RWPE2 (cell line): ENCODE results near the gene SKAP2.

ENCODE experiments used
- ATAC-seq: fragments of 200-7000 bp; cut with Tn5 transposase; 3 replicates; pipeline ENCODE4 v1.9.1; 2021; ENCODE audit warnings: low read depth
- DNase-seq: peaks from one replicate; pipeline ENCODE4 v3.0.0-alpha.2; 2020; ENCODE audit warnings: low spot score
- H3K27ac ChIP-seq: fragments of 450-650 bp; 2 replicates; pipeline ENCODE4 v1.5.1; 2017; ENCODE audit warnings: mild to moderate bottlenecking; ENCODE audit not compliant: poor library complexity, severe bottlenecking
- H3K27me3 ChIP-seq: fragments of 250-450 bp; sonication (Bioruptor Pico); 2 replicates; pipeline ENCODE4 v1.5.1; 2021; ENCODE audit warnings: mild to moderate bottlenecking, moderate library complexity; ENCODE audit not compliant: insufficient read depth, poor library complexity, severe bottlenecking
- H3K36me3 ChIP-seq: fragments of 250-450 bp; sonication (Bioruptor Pico); 2 replicates; pipeline ENCODE4 v1.5.1; 2020; ENCODE audit warnings: low read depth, mild to moderate bottlenecking, moderate library complexity
- H3K4me1 ChIP-seq: fragments of 250-450 bp; sonication (Bioruptor Pico); 2 replicates; pipeline ENCODE4 v1.5.1; 2021; ENCODE audit warnings: mild to moderate bottlenecking, moderate library complexity; ENCODE audit not compliant: insufficient read depth, poor library complexity, severe bottlenecking
- H3K4me3 ChIP-seq: fragments of 250-450 bp; sonication (Bioruptor Pico); 2 replicates; pipeline ENCODE4 v1.5.1; 2021; ENCODE audit warnings: mild to moderate bottlenecking, moderate library complexity; ENCODE audit not compliant: severe bottlenecking
- H3K9me3 ChIP-seq: fragments of 250-450 bp; sonication (Bioruptor Pico); 2 replicates; pipeline ENCODE4 v1.5.1; 2021; ENCODE audit warnings: mild to moderate bottlenecking, moderate library complexity; ENCODE audit not compliant: severe bottlenecking
- TF ChIP-seq, protein P1 (sequence below): fragments of 450-650 bp; IDR thresholded peaks from one replicate; pipeline ENCODE4 v1.5.1; 2017; ENCODE audit warnings: mild to moderate bottlenecking, moderate library complexity; ENCODE audit not compliant: poor library complexity, severe bottlenecking

SKAP2 gene

GRCh38 chr7:26653430-26654399 lies 210.7 kb downstream of the SKAP2 start:
- Histone ChIP-seq H3K27me3 (no peaks in the 10 kb centered on the region), H3K4me1 (peaks cover 12% of the 10 kb centered on the region), H3K27ac (no peak overlapping the region), H3K4me3 (no peak overlapping the region), H3K9me3 (no peaks in the 10 kb centered on the region), H3K36me3 (no peaks in the 10 kb centered on the region)
- ATAC-seq (peak; percentile 63), DNase-seq (no peak)
- TF ChIP-seq, protein P1, sequence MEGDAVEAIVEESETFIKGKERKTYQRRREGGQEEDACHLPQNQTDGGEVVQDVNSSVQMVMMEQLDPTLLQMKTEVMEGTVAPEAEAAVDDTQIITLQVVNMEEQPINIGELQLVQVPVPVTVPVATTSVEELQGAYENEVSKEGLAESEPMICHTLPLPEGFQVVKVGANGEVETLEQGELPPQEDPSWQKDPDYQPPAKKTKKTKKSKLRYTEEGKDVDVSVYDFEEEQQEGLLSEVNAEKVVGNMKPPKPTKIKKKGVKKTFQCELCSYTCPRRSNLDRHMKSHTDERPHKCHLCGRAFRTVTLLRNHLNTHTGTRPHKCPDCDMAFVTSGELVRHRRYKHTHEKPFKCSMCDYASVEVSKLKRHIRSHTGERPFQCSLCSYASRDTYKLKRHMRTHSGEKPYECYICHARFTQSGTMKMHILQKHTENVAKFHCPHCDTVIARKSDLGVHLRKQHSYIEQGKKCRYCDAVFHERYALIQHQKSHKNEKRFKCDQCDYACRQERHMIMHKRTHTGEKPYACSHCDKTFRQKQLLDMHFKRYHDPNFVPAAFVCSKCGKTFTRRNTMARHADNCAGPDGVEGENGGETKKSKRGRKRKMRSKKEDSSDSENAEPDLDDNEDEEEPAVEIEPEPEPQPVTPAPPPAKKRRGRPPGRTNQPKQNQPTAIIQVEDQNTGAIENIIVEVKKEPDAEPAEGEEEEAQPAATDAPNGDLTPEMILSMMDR, result no peak

GRCh38 chr7:26652401-26653100 lies 211.8 kb downstream of the SKAP2 start:
- no peak for DNase-seq

DNA sequence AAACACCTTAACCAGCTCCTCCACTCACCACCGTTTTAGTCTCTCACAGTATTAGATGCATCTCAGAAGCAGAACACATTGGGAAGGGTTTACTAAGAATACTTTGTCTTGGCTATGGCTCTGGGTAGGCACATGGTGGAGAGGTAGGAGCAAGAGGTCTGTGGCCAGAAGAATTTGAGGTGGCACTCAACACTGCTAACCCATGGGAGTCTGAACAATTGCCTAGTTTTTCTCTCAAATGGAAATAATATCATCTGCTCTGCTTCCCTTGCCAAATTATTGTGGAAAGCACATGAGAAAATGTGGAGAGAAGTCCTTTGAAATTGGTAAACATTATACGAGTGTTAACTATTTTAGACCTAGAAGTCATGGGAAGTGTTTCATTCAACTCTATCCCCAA lies 214.3 kb downstream of the SKAP2 start:
- ATAC-seq, result no peak
- Histone ChIP-seq H3K9me3 (no peaks in the 10 kb centered on the region), H3K36me3 (no peaks in the 10 kb centered on the region), H3K4me1 (peaks cover 18% of the 10 kb centered on the region), H3K27ac (no peak overlapping the region), H3K4me3 (no peak overlapping the region), H3K27me3 (no peaks in the 10 kb centered on the region)
- TF ChIP-seq, protein P1, result no peak
- no peak for DNase-seq

More at GRCh38 chr7:26652401-26653100, 211.8 kb downstream of the SKAP2 start:
- peaks cover 18% of the 10 kb centered on the region for H3K4me1 ChIP-seq
- TF ChIP-seq, protein P1, result no peak
- ATAC-seq, result no peak
- no peaks in the 10 kb centered on the region for H3K9me3 ChIP-seq
- no peak overlapping the region for H3K4me3 ChIP-seq
- H3K36me3 ChIP-seq, result no peaks in the 10 kb centered on the region
- H3K27ac ChIP-seq, result no peak overlapping the region
- no peaks in the 10 kb centered on the region for H3K27me3 ChIP-seq

GRCh38 chr7:26649388-26649787 lies 215.0 kb downstream of the SKAP2 start:
- no peaks in the 10 kb centered on the region for H3K27me3 ChIP-seq
- H3K9me3 ChIP-seq, result no peaks in the 10 kb centered on the region
- H3K4me1 ChIP-seq, result peaks cover 18% of the 10 kb centered on the region
- H3K27ac ChIP-seq, result no peak overlapping the region
- TF ChIP-seq, protein P1, result no peak
- no peak for DNase-seq
- H3K36me3 ChIP-seq, result no peaks in the 10 kb centered on the region
- no peak for ATAC-seq
- no peak overlapping the region for H3K4me3 ChIP-seq
